Activated naive CD4-positive, alpha-beta T cell treated with anti-CD3 and anti-CD28 coated beads for 36 hours (primary cell): Measurements from ENCODE around the gene NDUFV2. TPM values are rescaled to one million over a fixed set of nuclear protein-coding genes. Genes with fewer than 3 reads are reported as not detected.
A peak's percentile ranks its signal among the peaks of the same experiment; 100 is the strongest.

ENCODE experiments used
- CTCF ChIA-PET: fragments of 350-600 bp; sonication (Branson Sonifier 250); formaldehyde crosslinking; loops from one replicate; lab custom pipeline; 2021; ENCODE audit warnings: antibody characterized with exemption; lab: Charles Lee
- DNase-seq: peaks from one replicate; pipeline ENCODE4 v3.0.0-alpha.2; 2020
- H3K27ac Mint-ChIP-seq: one replicate; pipeline ENCODE4 v1.8.0; 2021; ENCODE audit warnings: mild to moderate bottlenecking, mixed read lengths
- H3K27me3 Mint-ChIP-seq: one replicate; pipeline ENCODE4 v1.8.0; 2021; ENCODE audit warnings: low read depth, mixed read lengths
- H3K36me3 Mint-ChIP-seq: one replicate; pipeline ENCODE4 v1.8.0; 2021; ENCODE audit warnings: low read depth, mixed read lengths
- H3K4me1 Mint-ChIP-seq: one replicate; pipeline ENCODE4 v1.8.0; 2021; ENCODE audit warnings: low read depth, mixed read lengths
- H3K4me3 Mint-ChIP-seq: one replicate; pipeline ENCODE4 v1.8.0; 2021; ENCODE audit warnings: mild to moderate bottlenecking, moderate library complexity, mixed read lengths
- H3K9me3 Mint-ChIP-seq: one replicate; pipeline ENCODE4 v1.8.0; 2021; ENCODE audit warnings: mixed read lengths
- intact Hi-C: fragments of 100-400 bp; cut with micrococcal nuclease; formaldehyde crosslinking; loops from one replicate; pipeline ENCODE4 v1.15.1; 2023
- total RNA-seq, 2 experiments: library from RNA; stranded (reverse); gene quantifications; one replicate each; pipeline ENCODE4 v1.2.3, GENCODE V29; 2021

NDUFV2 gene
- total RNA-seq, result 100 to 1,000 TPM; 290 to 303 TPM

- CTCF ChIA-PET, result interaction anchor here (0.7 to 3.0 kb wide), 11 partner anchors 9 to 465 kb away, joined by 3 to 13 read pairs (median 4); no protein-coding TSS in a partner anchor
- Mint-ChIP-seq H3K9me3 (no peaks in the 10 kb centered on the region), H3K27me3 (no peaks in the 10 kb centered on the region), H3K27ac (peak within 1 kb of the TSS; percentile 95), H3K4me1 (peaks cover 43% of the 10 kb centered on the region), H3K36me3 (peaks cover 45% of the 10 kb centered on the region), H3K4me3 (peak within 1 kb of the TSS; percentile 81)
- peak; percentile 98 for DNase-seq
- intact Hi-C loops, result loop anchor here (1.0 to 10.0 kb wide), 13 partner anchors 8 to 1422 kb away; partner anchors contain the start of genes ANKRD12, NAPG, PPP4R1 and TWSG1
Observed at GRCh38 chr18:9102508-9103375, at the start of gene NDUFV2. Gene NDUFV2 (plus strand): TSS chr18:9102699. CDS start chr18:9102744, 45 bp downstream.

- CTCF ChIA-PET, result interaction anchor here (0.6 to 1.3 kb wide), 2 partner anchors 66 to 396 kb away, joined by 3 read pairs; no protein-coding TSS in a partner anchor
- no peaks in the 10 kb centered on the region for H3K36me3 Mint-ChIP-seq
- no peaks in the 10 kb centered on the region for H3K27me3 Mint-ChIP-seq
- no peak overlapping the region for H3K27ac Mint-ChIP-seq
- intact Hi-C loops, result loop anchor here (2.0 kb wide), 1 partner anchor 357 kb away; no protein-coding TSS in a partner anchor
- no peak for DNase-seq
- H3K4me3 Mint-ChIP-seq, result no peak overlapping the region
- H3K9me3 Mint-ChIP-seq, result peaks cover 20% of the 10 kb centered on the region
- H3K4me1 Mint-ChIP-seq, result peaks cover 5% of the 10 kb centered on the region
Observed at GRCh38 chr18:9053814-9054213, 48.7 kb upstream of the NDUFV2 start.

- peaks cover 18% of the 10 kb centered on the region for H3K9me3 Mint-ChIP-seq
- H3K4me1 Mint-ChIP-seq, result peaks cover 4% of the 10 kb centered on the region
- no peaks in the 10 kb centered on the region for H3K27me3 Mint-ChIP-seq
- intact Hi-C loops, result loop anchor here (2.0 kb wide), 1 partner anchor 358 kb away; no protein-coding TSS in a partner anchor
- CTCF ChIA-PET, result interaction anchor here (0.6 to 1.5 kb wide), 2 partner anchors 10 to 105 kb away, joined by 3 to 4 read pairs; no protein-coding TSS in a partner anchor
- H3K27ac Mint-ChIP-seq, result no peak overlapping the region
- H3K36me3 Mint-ChIP-seq, result no peaks in the 10 kb centered on the region
- no peak for DNase-seq
- H3K4me3 Mint-ChIP-seq, result no peak overlapping the region
Observed at GRCh38 chr18:9055185-9055584, 47.3 kb upstream of the NDUFV2 start.

GRCh38 chr18:9055626-9056025, 46.9 kb upstream of the NDUFV2 start:
- DNase-seq, result no peak
- CTCF ChIA-PET, result interaction anchor here (0.6 to 1.5 kb wide), 4 partner anchors 10 to 250 kb away, joined by 3 to 8 read pairs (median 4); no protein-coding TSS in a partner anchor
- Mint-ChIP-seq H3K9me3 (peaks cover 15% of the 10 kb centered on the region), H3K4me3 (no peak overlapping the region), H3K27me3 (no peaks in the 10 kb centered on the region), H3K27ac (no peak overlapping the region), H3K4me1 (peaks cover 4% of the 10 kb centered on the region), H3K36me3 (no peaks in the 10 kb centered on the region)
- intact Hi-C loops, result loop anchor here (2.0 kb wide), 1 partner anchor 359 kb away; no protein-coding TSS in a partner anchor

- no peak for DNase-seq
- intact Hi-C loops, result no loop called here
- H3K4me1 Mint-ChIP-seq, result peaks cover 4% of the 10 kb centered on the region
- H3K36me3 Mint-ChIP-seq, result no peaks in the 10 kb centered on the region
- no peaks in the 10 kb centered on the region for H3K27me3 Mint-ChIP-seq
- CTCF ChIA-PET, result interaction anchor here (0.6 to 0.8 kb wide), 2 partner anchors 14 to 302 kb away, joined by 3 to 4 read pairs; no protein-coding TSS in a partner anchor
- H3K4me3 Mint-ChIP-seq, result no peak overlapping the region
- H3K9me3 Mint-ChIP-seq, result peaks cover 4% of the 10 kb centered on the region
- no peak overlapping the region for H3K27ac Mint-ChIP-seq
Observed at GRCh38 chr18:9057646-9058045, 44.9 kb upstream of the NDUFV2 start.

- intact Hi-C loops, result no loop called here
Observed at GRCh38 chr18:9058406-9058805, 44.1 kb upstream of the NDUFV2 start.

DNA sequence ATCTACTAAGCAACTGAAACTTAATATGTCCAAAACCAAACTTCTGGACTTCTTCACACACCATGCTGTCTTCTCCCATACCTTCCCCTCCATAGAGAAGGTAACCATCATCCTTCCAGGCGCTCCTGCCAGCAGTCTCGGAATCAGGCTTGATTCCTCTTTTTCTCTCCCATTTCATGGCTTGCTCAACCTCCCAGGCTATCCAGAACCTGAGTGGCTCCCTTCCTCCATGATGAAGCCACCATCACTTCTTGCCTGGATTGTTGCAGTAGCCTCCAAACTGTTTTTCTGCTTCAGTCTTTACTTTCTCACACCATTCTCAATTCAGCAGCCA, 40.1 kb upstream of the NDUFV2 start:
- Mint-ChIP-seq H3K27me3 (peaks cover 5% of the 10 kb centered on the region), H3K27ac (no peak overlapping the region), H3K4me1 (no peaks in the 10 kb centered on the region), H3K36me3 (no peaks in the 10 kb centered on the region), H3K9me3 (no peaks in the 10 kb centered on the region), H3K4me3 (no peak overlapping the region)
- CTCF ChIA-PET, result no interaction called here
- DNase-seq, result no peak
- intact Hi-C loops, result no loop called here

More at GRCh38 chr18:9058406-9058805, 44.1 kb upstream of the NDUFV2 start:
- Mint-ChIP-seq H3K4me3 (no peak overlapping the region), H3K36me3 (no peaks in the 10 kb centered on the region), H3K27me3 (peaks cover 3% of the 10 kb centered on the region), H3K4me1 (peaks cover 4% of the 10 kb centered on the region), H3K9me3 (no peaks in the 10 kb centered on the region), H3K27ac (no peak overlapping the region)
- DNase-seq, result no peak
- CTCF ChIA-PET, result interaction anchor here (0.6 to 0.8 kb wide), 3 partner anchors 13 to 404 kb away, joined by 3 to 4 read pairs (median 3); no protein-coding TSS in a partner anchor

- Mint-ChIP-seq H3K27ac (no peak overlapping the region), H3K4me3 (no peak overlapping the region), H3K36me3 (no peaks in the 10 kb centered on the region), H3K9me3 (no peaks in the 10 kb centered on the region), H3K4me1 (peaks cover 8% of the 10 kb centered on the region), H3K27me3 (peaks cover 5% of the 10 kb centered on the region)
- CTCF ChIA-PET, result interaction anchor here (0.6 to 1.4 kb wide), 4 partner anchors 10 to 450 kb away, joined by 3 to 6 read pairs (median 4); no protein-coding TSS in a partner anchor
- intact Hi-C loops, result no loop called here
- no peak for DNase-seq
Observed at GRCh38 chr18:9065864-9066263, 36.6 kb upstream of the NDUFV2 start.

- Mint-ChIP-seq H3K27me3 (peaks cover 5% of the 10 kb centered on the region), H3K27ac (no peak overlapping the region), H3K36me3 (no peaks in the 10 kb centered on the region), H3K9me3 (no peaks in the 10 kb centered on the region), H3K4me3 (no peak overlapping the region), H3K4me1 (peaks cover 8% of the 10 kb centered on the region)
- CTCF ChIA-PET, result interaction anchor here (0.6 to 1.4 kb wide), 4 partner anchors 31 to 450 kb away, joined by 3 to 6 read pairs (median 4); no protein-coding TSS in a partner anchor
- intact Hi-C loops, result no loop called here
- DNase-seq, result no peak
Observed at GRCh38 chr18:9066358-9066757, 36.1 kb upstream of the NDUFV2 start.

DNA sequence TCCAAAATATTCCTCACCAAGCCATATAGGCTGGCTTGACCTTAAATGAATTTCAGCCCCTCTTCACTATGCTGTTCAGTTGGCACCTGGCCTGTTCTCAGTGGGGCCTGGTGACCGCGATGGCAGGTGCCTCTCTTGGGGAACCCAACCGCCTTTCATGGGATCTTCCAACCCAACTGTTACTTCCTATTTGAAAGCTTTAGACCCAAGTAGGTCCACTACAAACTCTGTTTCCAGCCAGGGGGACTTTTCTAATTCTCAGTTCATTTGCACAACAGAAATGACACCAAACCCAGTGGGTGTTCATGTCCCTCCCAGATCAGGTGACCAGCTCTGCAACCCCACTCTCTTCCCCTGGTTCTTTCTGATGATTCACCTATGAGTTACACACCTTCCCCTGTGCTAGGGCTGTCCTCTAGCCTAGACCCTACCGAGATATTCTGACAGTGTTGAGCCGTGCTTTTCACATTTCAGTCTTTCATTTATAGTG, 35.6 kb upstream of the NDUFV2 start:
- intact Hi-C loops, result no loop called here
- H3K27ac Mint-ChIP-seq, result no peak overlapping the region
- peaks cover 8% of the 10 kb centered on the region for H3K4me1 Mint-ChIP-seq
- DNase-seq, result no peak
- peaks cover 5% of the 10 kb centered on the region for H3K27me3 Mint-ChIP-seq
- H3K4me3 Mint-ChIP-seq, result no peak overlapping the region
- H3K9me3 Mint-ChIP-seq, result no peaks in the 10 kb centered on the region
- no peaks in the 10 kb centered on the region for H3K36me3 Mint-ChIP-seq
- CTCF ChIA-PET, result interaction anchor here (1.4 kb wide), 2 partner anchors 32 to 449 kb away, joined by 3 to 5 read pairs; no protein-coding TSS in a partner anchor

- DNase-seq, result no peak
- Mint-ChIP-seq H3K27ac (no peak overlapping the region), H3K27me3 (peaks cover 5% of the 10 kb centered on the region), H3K36me3 (no peaks in the 10 kb centered on the region), H3K4me1 (peaks cover 8% of the 10 kb centered on the region), H3K4me3 (no peak overlapping the region), H3K9me3 (no peaks in the 10 kb centered on the region)
- intact Hi-C loops, result no loop called here
- CTCF ChIA-PET, result no interaction called here
Observed at GRCh38 chr18:9067823-9068222, 34.7 kb upstream of the NDUFV2 start.

DNA sequence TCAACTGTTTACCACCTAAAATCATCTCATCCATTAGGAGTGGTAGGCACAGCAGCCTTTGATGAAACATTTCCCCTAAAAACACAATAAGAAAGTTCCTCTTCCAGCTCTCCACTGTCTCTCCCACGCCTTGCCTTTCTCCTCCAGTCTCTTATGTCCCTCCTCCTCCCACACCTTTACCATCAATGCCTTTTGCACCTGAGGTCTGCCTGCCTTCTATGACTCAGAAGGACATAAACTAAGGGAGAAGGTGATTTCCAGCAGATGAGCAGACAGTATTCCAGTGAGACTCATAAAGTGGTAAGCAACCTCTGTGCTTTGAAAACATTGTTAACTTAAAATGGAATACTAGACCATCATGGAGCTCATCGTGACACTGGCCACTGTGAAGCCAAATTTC, 34.2 kb upstream of the NDUFV2 start:
- CTCF ChIA-PET, result no interaction called here
- Mint-ChIP-seq H3K4me3 (no peak overlapping the region), H3K4me1 (peaks cover 8% of the 10 kb centered on the region), H3K27me3 (peaks cover 3% of the 10 kb centered on the region), H3K36me3 (no peaks in the 10 kb centered on the region), H3K27ac (no peak overlapping the region), H3K9me3 (no peaks in the 10 kb centered on the region)
- no peak for DNase-seq
- intact Hi-C loops, result no loop called here
